OCI-LY3 (cell line): ENCODE data around the gene FTO.

Experiments
- CTCF ChIP-seq: fragments of 200-600, 300-600 bp; sonication (generic); IDR thresholded peaks from 2 replicates; pipeline ENCODE4 v1.5.1; 2014; ENCODE audit warnings: antibody characterized with exemption, low read length, low read depth
- EZH2phosphoT487 ChIP-seq: fragments of 200-600 bp; shearing (Covaris generic); IDR thresholded peaks from 2 replicates; pipeline ENCODE4 v1.6.1; 2018; ENCODE audit warnings: antibody characterized with exemption, mixed run types, low read depth

DNA sequence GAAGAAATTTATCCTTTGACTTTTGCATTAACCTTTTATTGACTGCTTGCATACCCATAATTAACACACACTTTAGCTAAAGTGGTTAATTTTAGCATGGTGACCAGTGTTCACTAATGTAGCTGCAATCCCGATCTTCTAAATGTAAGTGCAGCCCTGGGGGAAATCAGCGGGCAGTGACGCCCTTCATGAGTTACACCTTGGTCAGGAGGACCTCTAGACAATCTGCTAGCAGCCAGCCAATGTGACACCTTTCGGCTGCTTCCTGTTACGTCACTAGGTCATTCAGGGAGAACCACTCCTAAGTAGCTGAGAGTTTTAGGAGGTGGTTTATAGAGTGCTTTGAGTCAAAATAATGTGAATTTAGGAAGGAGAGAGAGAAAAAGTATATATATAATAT, 402.1 kb downstream of the FTO start:
- no peak for TF ChIP-seq CTCF
- TF ChIP-seq EZH2phosphoT487: no peak
